Calu3 (cell line): ENCODE results near the gene SDCBP2. TPM values are rescaled to one million over a fixed set of nuclear protein-coding genes. Genes with fewer than 3 reads are reported as not detected.
A peak's percentile ranks its signal among the peaks of the same experiment; 100 is the strongest.

Experiments used
- BruUV-seq: library from RNA; stranded (reverse); fragments of 400-500 nt; replicated peaks from 2 replicates; lab custom pipeline; 2021; lab: Mats Ljungman, UMichigan
- CTCF ChIA-PET: fragments of 300-600 bp; sonication (Branson Sonifier 250); formaldehyde crosslinking; loops from one replicate; lab custom pipeline; 2022; ENCODE audit warnings: antibody characterized with exemption; lab: Charles Lee
- DNase-seq: peaks from one replicate; pipeline ENCODE4 v3.0.0; 2022
- H3K27ac Mint-ChIP-seq: one replicate; pipeline ENCODE4 v1.8.0; 2022; ENCODE audit warnings: mixed read lengths; ENCODE audit not compliant: unreplicated experiment
- H3K27me3 Mint-ChIP-seq: one replicate; pipeline ENCODE4 v1.8.0; 2022; ENCODE audit warnings: mixed read lengths; ENCODE audit not compliant: unreplicated experiment
- H3K36me3 Mint-ChIP-seq: one replicate; pipeline ENCODE4 v1.8.0; 2022; ENCODE audit warnings: mild to moderate bottlenecking, moderate library complexity, mixed read lengths; ENCODE audit not compliant: insufficient read depth, unreplicated experiment
- H3K4me1 Mint-ChIP-seq: one replicate; pipeline ENCODE4 v1.8.0; 2022; ENCODE audit warnings: mild to moderate bottlenecking, low read depth, mixed read lengths; ENCODE audit not compliant: unreplicated experiment
- H3K4me3 Mint-ChIP-seq: one replicate; pipeline ENCODE4 v1.8.0; 2022; ENCODE audit warnings: mild to moderate bottlenecking, low read depth, moderate library complexity, mixed read lengths; ENCODE audit not compliant: unreplicated experiment
- H3K9me3 Mint-ChIP-seq: one replicate; pipeline ENCODE4 v1.8.0; 2022; ENCODE audit warnings: low read depth, mixed read lengths; ENCODE audit not compliant: unreplicated experiment
- intact Hi-C: fragments of 100-400 bp; cut with micrococcal nuclease; formaldehyde crosslinking; loops from one replicate; pipeline ENCODE4 v1.10.0; 2022; ENCODE audit not compliant: unreplicated experiment
- total RNA-seq: library from RNA; stranded (reverse); gene quantifications from 2 replicates; pipeline ENCODE4 v1.2.3, GENCODE V29; 2022
- TF ChIP-seq, protein P1 (sequence below): fragments of 200-600 bp; IDR thresholded peaks from one replicate; pipeline ENCODE4 v1.8.0; 2022; ENCODE audit warnings: antibody characterized with exemption; ENCODE audit not compliant: unreplicated experiment

Gene SDCBP2
- total RNA-seq, 1 experiment from 2014 or later = 8.2 TPM

DNA sequence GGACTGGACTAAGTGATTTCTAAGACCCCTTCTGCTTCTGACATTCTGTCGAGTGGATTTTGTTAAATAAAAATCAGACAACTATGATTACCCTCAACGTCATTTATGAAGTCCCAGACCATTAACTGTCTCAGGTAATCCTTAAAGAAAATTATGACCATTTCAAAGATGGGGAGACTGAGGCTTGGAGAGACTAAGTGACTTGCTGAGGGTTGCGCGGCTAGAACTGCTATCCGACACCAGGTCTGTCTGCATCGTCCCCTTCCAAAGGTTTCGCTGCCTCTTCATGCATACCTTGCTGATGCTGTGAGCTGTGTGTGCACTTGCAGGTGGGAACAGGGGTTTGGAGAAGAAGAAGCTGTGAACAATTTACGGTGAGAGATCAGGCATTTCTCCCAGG is 59.7 kb downstream of the SDCBP2 start:
- intact Hi-C loops = no loop called here
- BruUV-seq = no TSS peak
- Mint-ChIP-seq H3K36me3 (peaks cover 14% of the 10 kb centered on the region), H3K4me3 (no peak overlapping the region), H3K9me3 (no peaks in the 10 kb centered on the region), H3K4me1 (peaks cover 12% of the 10 kb centered on the region), H3K27ac (no peak overlapping the region), H3K27me3 (no peaks in the 10 kb centered on the region)
- TF ChIP-seq, protein P1, sequence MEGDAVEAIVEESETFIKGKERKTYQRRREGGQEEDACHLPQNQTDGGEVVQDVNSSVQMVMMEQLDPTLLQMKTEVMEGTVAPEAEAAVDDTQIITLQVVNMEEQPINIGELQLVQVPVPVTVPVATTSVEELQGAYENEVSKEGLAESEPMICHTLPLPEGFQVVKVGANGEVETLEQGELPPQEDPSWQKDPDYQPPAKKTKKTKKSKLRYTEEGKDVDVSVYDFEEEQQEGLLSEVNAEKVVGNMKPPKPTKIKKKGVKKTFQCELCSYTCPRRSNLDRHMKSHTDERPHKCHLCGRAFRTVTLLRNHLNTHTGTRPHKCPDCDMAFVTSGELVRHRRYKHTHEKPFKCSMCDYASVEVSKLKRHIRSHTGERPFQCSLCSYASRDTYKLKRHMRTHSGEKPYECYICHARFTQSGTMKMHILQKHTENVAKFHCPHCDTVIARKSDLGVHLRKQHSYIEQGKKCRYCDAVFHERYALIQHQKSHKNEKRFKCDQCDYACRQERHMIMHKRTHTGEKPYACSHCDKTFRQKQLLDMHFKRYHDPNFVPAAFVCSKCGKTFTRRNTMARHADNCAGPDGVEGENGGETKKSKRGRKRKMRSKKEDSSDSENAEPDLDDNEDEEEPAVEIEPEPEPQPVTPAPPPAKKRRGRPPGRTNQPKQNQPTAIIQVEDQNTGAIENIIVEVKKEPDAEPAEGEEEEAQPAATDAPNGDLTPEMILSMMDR = no peak
- no peak for DNase-seq
- CTCF ChIA-PET = no interaction called here

DNA sequence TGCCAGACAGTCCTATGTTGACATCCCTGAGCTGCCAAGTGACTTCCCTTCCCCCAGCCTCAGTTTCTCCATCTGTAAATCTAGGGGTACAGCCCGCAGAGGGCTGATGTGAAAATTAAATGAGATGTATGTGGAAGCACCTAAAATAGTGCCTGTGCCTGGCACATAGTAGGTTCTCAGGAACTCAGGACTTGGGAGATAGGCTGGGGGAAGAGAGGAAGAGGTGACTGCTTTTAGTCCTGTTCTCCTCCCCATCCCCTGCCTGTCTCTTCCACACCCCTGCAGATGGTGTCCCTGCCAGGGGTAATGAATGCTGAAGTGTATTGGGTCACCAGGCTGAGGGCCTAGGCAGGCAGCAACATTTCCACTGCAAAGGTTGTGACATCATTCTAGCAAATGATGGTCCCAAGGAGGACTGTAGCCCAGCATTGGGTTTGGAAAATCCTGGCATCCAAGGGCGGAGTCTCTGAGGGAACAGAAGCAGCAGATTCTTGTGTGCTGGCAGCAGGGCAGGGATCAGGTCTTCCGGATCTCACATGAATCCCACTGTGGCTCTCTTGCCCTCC is 61.0 kb downstream of the SDCBP2 start:
- CTCF ChIA-PET = no interaction called here
- Mint-ChIP-seq H3K36me3 (peaks cover 14% of the 10 kb centered on the region), H3K9me3 (no peaks in the 10 kb centered on the region), H3K4me3 (no peak overlapping the region), H3K27ac (no peak overlapping the region), H3K4me1 (peaks cover 12% of the 10 kb centered on the region), H3K27me3 (no peaks in the 10 kb centered on the region)
- intact Hi-C loops = no loop called here
- TF ChIP-seq, protein P1 = no peak
- BruUV-seq = no TSS peak
- no peak for DNase-seq

DNA sequence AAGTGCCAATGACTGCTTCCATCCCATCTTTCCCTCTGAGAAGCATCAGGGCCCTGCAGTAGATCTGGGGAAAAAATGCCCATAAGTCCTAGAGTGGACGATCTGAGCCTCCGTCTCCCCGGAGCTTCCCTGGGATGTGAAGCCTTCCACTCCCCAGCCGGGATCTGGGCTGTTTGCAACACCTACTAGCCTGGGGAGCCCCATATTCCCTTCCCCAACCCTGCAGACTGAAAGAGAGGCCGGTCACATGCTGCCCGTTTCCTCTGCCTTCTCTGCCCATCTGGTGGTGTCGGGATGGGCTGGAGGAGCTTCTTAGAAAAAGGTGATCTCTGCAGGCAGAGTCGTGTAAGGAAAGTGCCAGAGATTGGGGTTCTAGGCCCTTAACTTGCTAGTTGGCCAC is 61.8 kb downstream of the SDCBP2 start:
- no peak for DNase-seq
- Mint-ChIP-seq H3K9me3 (no peaks in the 10 kb centered on the region), H3K36me3 (peaks cover 14% of the 10 kb centered on the region), H3K27me3 (no peaks in the 10 kb centered on the region), H3K4me3 (peak overlapping the region; percentile 75), H3K27ac (no peak overlapping the region), H3K4me1 (peaks cover 12% of the 10 kb centered on the region)
- BruUV-seq = no TSS peak
- CTCF ChIA-PET = no interaction called here
- intact Hi-C loops = no loop called here
- TF ChIP-seq, protein P1 = no peak

DNA sequence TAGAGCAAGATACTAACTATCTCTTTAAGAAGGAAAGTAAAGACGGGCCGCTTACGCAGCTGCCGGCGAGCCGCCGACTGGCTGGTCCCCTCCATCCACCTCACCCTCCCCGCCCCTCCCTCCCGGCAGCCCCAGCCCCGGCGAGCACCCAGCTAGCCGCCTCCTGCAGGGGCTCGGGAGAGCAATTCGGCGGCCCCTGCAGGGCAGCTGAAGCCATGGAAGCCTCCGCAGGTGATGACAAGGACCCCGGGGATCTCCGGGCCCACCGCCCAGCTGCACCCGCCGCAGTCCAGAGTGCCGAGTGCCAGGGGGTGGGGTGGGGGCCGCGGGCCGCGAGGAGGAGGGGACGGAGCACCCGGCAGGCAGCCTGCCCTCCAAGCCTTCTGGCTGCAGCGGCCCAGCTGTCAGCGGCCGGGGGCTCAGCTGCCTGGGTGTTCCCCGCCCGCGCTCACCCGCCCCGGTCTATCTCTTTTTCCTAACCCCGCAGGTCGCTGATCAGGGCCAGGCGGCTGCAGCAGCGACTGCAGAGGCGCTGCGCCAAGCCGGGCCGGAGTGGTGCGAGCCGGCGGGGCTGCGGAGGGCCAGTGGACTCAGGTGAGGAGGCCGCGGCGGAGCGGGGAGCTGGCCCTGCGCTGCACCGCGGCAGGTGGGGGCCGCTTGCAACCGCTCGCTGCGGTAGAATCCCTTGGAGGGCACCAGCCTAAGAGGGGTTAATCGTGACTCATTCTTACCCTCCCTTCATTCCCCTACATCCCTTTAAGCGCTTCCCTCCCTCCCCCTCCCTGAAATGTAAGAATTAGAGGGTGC is 62.6 kb downstream of the SDCBP2 start, which contains the start of gene SNPH:
Gene SNPH (plus strand): TSS at position 128 of the 807 bp plus-strand sequence. CDS start 29,946 bp downstream, outside the sequence.
- Mint-ChIP-seq H3K27ac (peak within 1 kb of the TSS; percentile 44), H3K4me1 (peaks cover 12% of the 10 kb centered on the region), H3K36me3 (peaks cover 14% of the 10 kb centered on the region), H3K27me3 (no peaks in the 10 kb centered on the region), H3K4me3 (peak within 1 kb of the TSS; percentile 75), H3K9me3 (no peaks in the 10 kb centered on the region)
- intact Hi-C loops = no loop called here
- CTCF ChIA-PET = no interaction called here
- TF ChIP-seq, protein P1 = no peak
- DNase-seq = peak; percentile 40
- BruUV-seq = no TSS peak
